ENCODE data around the gene CXorf51B.
"Not testable (repeated sequence)": the region's sequence is repeated elsewhere in the genome, so short reads cannot be mapped to it uniquely, and the experiment has no call there.

CXorf51B gene

GRCh38 chrX:146809471-146809870 is at the start of gene CXorf51B:
CXorf51B (plus strand) TSS chrX:146809771; CDS start chrX:146809792, 21 bp downstream.
- not testable (repeated sequence) for H3K9me3 ChIP-seq (ENCODE audit: severe bottlenecking); H3K27ac ChIP-seq; H3K36me3 ChIP-seq; DNase-seq; H3K4me3 ChIP-seq (ENCODE audit: low read depth, low read length); H3K27me3 ChIP-seq (ENCODE audit: insufficient read depth, low read depth, severe bottlenecking)

- H3K36me3 ChIP-seq; H3K9me3 ChIP-seq (ENCODE audit: severe bottlenecking); H3K4me3 ChIP-seq (ENCODE audit: low read depth, low read length); H3K27me3 ChIP-seq (ENCODE audit: insufficient read depth, low read depth, severe bottlenecking); H3K27ac ChIP-seq; DNase-seq: not testable (repeated sequence)
Observed at GRCh38 chrX:146814644-146815043, 5.1 kb downstream of the CXorf51B start, which contains the start of gene CXorf51A. CXorf51A (minus strand) TSS chrX:146814744; CDS start chrX:146814723, 21 bp downstream.

GRCh38 chrX:146831994-146832393 is 22.4 kb downstream of the CXorf51B start:
- TF ChIP-seq CTCF (IDR thresholded peaks at IDR 0.05; ENCODE audit: low read depth, low read length) = no peak
- no peak overlapping the region for H3K27ac ChIP-seq
- peak; percentile 5 for DNase-seq
- no peak overlapping the region for H3K4me3 ChIP-seq (ENCODE audit: low read depth, low read length)
- H3K36me3 ChIP-seq = no peaks in the 10 kb centered on the region
- no peaks in the 10 kb centered on the region for H3K9me3 ChIP-seq (ENCODE audit: severe bottlenecking)
- H3K27me3 ChIP-seq (ENCODE audit: insufficient read depth, low read depth, severe bottlenecking) = peaks cover 12% of the 10 kb centered on the region

GRCh38 chrX:146854281-146854680 is 44.7 kb downstream of the CXorf51B start:
- H3K4me3 ChIP-seq (ENCODE audit: low read depth, low read length) = no peak overlapping the region
- H3K27ac ChIP-seq = no peak overlapping the region
- H3K27me3 ChIP-seq (ENCODE audit: insufficient read depth, low read depth, severe bottlenecking) = peaks cover 6% of the 10 kb centered on the region
- TF ChIP-seq CTCF (IDR thresholded peaks at IDR 0.05; ENCODE audit: low read depth, low read length) = no peak
- no peaks in the 10 kb centered on the region for H3K9me3 ChIP-seq (ENCODE audit: severe bottlenecking)
- no peaks in the 10 kb centered on the region for H3K36me3 ChIP-seq
- DNase-seq = no peak

All from WERI-Rb-1 (cell line).